Gastroesophageal sphincter (tissue), 3 donors: ENCODE measurements around the gene RGS10.

Source experiments
- CTCF ChIP-seq, 4 experiments: fragments of 200-600 bp in 2 of 4; fragments of 450-650 bp in 2 of 4; sonication (generic) in 1 of 4; IDR thresholded peaks; one replicate each; pipeline ENCODE4 v1.5.1; 2017 to 2019; ENCODE audit warnings: antibody characterized with exemption in 4 of 4, mild to moderate bottlenecking in 2 of 4, moderate library complexity in 2 of 4
- EP300 ChIP-seq: sonication (generic); formaldehyde crosslinking; IDR thresholded peaks from one replicate; pipeline ENCODE4 v1.6.1; 2017; ENCODE audit warnings: antibody characterized with exemption, mild to moderate bottlenecking
- POLR2A ChIP-seq, 2 donors: fragments of 450-650 bp; IDR thresholded peaks; one replicate each; pipeline ENCODE4 v1.6.1; 2017; ENCODE audit warnings: antibody characterized with exemption in 2 of 2, mild to moderate bottlenecking in 2 of 2, moderate library complexity in 1 of 2
- POLR2AphosphoS5 ChIP-seq: sonication (generic); formaldehyde crosslinking; IDR thresholded peaks from one replicate; pipeline ENCODE4 v1.6.1; 2017; ENCODE audit warnings: antibody characterized with exemption

- TF ChIP-seq CTCF (IDR thresholded peaks at IDR 0.05) (no peak), POLR2AphosphoS5 (no peak), POLR2A (IDR thresholded peaks at IDR 0.05) (no peak), EP300 (no peak)
These were observed 53.8 kb downstream of the RGS10 start for GRCh38 chr10:119488675-119489074.
